Large intestine (tissue), 12 donors: ENCODE measurements around the gene MRPL47. TPM values are rescaled to one million over a fixed set of nuclear protein-coding genes. Genes with fewer than 3 reads are reported as not detected.
"Not testable (repeated sequence)": the region's sequence is repeated elsewhere in the genome, so short reads cannot be mapped to it uniquely, and the experiment has no call there.

ENCODE experiments used
- DNase-seq, 2 donors: peaks; one replicate each; pipeline versions ENCODE4 v3.0.0 to v3.0.0-alpha.2; 2013
- H3K27ac ChIP-seq: one replicate; pipeline ENCODE4 v1.5.1; 2013; ENCODE audit warnings: low read length
- H3K27me3 ChIP-seq: 2 replicates; pipeline ENCODE4 v1.6.1; 2013; ENCODE audit warnings: low read length; ENCODE audit not compliant: control insufficient read depth, insufficient read depth
- H3K36me3 ChIP-seq: 2 replicates; pipeline ENCODE4 v1.6.1; 2013; ENCODE audit warnings: low read length; ENCODE audit not compliant: control insufficient read depth, insufficient read depth
- H3K4me1 ChIP-seq: one replicate; pipeline ENCODE4 v1.6.1; 2013; ENCODE audit warnings: low read length; ENCODE audit not compliant: control insufficient read depth, insufficient read depth
- H3K4me3 ChIP-seq: one replicate; pipeline ENCODE4 v1.5.1; 2013; ENCODE audit warnings: low read length
- H3K9me3 ChIP-seq: one replicate; pipeline ENCODE4 v1.6.1; 2013; ENCODE audit warnings: mild to moderate bottlenecking, low read depth, low read length, moderate library complexity; ENCODE audit not compliant: control insufficient read depth
- WGBS: methylation state at CpG from one replicate; pipeline ENCODE4 v1.1.5; 2013; ENCODE audit warnings: low lambda C conversion rate; ENCODE audit not compliant: insufficient coverage; 5-methylcytosine and 5-hydroxymethylcytosine counted together
- long read RNA-seq, 11 donors: transcript quantifications; one replicate each; lab custom pipeline, GENCODE V29; 2026
- polyA plus RNA-seq: library from polyadenylated mRNA; unstranded; fragments of 120-200 nt; gene quantifications from one replicate; pipeline ENCODE4 v1.2.1, GENCODE V29; 2013

Gene MRPL47
- 39.1 TPM for polyA plus RNA-seq
- long read RNA-seq, donor 1, transcript MRPL47-203 (7 exons, 1,370 nt) = major isoform, 19 of 19 reads
- long read RNA-seq, donor 1, partial matches to known transcripts = 0 of 19 reads
- long read RNA-seq, donor 1, other reads (novel, unspliced or antisense) = 0 of 19 reads
- long read RNA-seq, donor 2, transcript MRPL47-203 (7 exons, 1,370 nt) = major isoform, 25 of 27 reads
- long read RNA-seq, donor 2, partial matches to known transcripts = 0 of 27 reads
- long read RNA-seq, donor 2, other reads (novel, unspliced or antisense) = 0 of 27 reads
- long read RNA-seq, donor 3 = 0 reads
- long read RNA-seq, donor 4, partial matches to known transcripts = 0 of 3 reads
- long read RNA-seq, donor 4, other reads (novel, unspliced or antisense) = 0 of 3 reads
- long read RNA-seq, donor 5, transcript MRPL47-203 (7 exons, 1,370 nt) = major isoform, 7 of 8 reads
- long read RNA-seq, donor 5, partial matches to known transcripts = 0 of 8 reads
- long read RNA-seq, donor 5, other reads (novel, unspliced or antisense) = 0 of 8 reads
- long read RNA-seq, donor 6, transcript MRPL47-203 (7 exons, 1,370 nt) = major isoform, 20 of 21 reads
- long read RNA-seq, donor 6, partial matches to known transcripts = 0 of 21 reads
- long read RNA-seq, donor 6, other reads (novel, unspliced or antisense) = 0 of 21 reads
- long read RNA-seq, donor 7, transcript MRPL47-203 (7 exons, 1,370 nt) = major isoform, 14 of 14 reads
- long read RNA-seq, donor 7, partial matches to known transcripts = 0 of 14 reads
- long read RNA-seq, donor 7, other reads (novel, unspliced or antisense) = 0 of 14 reads
- long read RNA-seq, donor 8, transcript MRPL47-202 (6 exons, 673 nt) = minor isoform, 5 of 352 reads
- long read RNA-seq, donor 8, transcript MRPL47-203 (7 exons, 1,370 nt) = major isoform, 24 of 352 reads
- long read RNA-seq, donor 8, partial matches to known transcripts = 94 of 352 reads
- long read RNA-seq, donor 8, other reads (novel, unspliced or antisense) = 229 of 352 reads
- long read RNA-seq, donor 9, transcript MRPL47-202 (6 exons, 673 nt) = minor isoform, 5 of 36 reads
- long read RNA-seq, donor 9, transcript MRPL47-203 (7 exons, 1,370 nt) = major isoform, 30 of 36 reads
- long read RNA-seq, donor 9, partial matches to known transcripts = 0 of 36 reads
- long read RNA-seq, donor 9, other reads (novel, unspliced or antisense) = 0 of 36 reads
- long read RNA-seq, donor 10, transcript MRPL47-203 (7 exons, 1,370 nt) = major isoform, 22 of 539 reads
- long read RNA-seq, donor 10, partial matches to known transcripts = 487 of 539 reads
- long read RNA-seq, donor 10, other reads (novel, unspliced or antisense) = 29 of 539 reads
- long read RNA-seq, donor 11, transcript MRPL47-203 (7 exons, 1,370 nt) = major isoform, 29 of 30 reads
- long read RNA-seq, donor 11, partial matches to known transcripts = 0 of 30 reads
- long read RNA-seq, donor 11, other reads (novel, unspliced or antisense) = 0 of 30 reads

DNA sequence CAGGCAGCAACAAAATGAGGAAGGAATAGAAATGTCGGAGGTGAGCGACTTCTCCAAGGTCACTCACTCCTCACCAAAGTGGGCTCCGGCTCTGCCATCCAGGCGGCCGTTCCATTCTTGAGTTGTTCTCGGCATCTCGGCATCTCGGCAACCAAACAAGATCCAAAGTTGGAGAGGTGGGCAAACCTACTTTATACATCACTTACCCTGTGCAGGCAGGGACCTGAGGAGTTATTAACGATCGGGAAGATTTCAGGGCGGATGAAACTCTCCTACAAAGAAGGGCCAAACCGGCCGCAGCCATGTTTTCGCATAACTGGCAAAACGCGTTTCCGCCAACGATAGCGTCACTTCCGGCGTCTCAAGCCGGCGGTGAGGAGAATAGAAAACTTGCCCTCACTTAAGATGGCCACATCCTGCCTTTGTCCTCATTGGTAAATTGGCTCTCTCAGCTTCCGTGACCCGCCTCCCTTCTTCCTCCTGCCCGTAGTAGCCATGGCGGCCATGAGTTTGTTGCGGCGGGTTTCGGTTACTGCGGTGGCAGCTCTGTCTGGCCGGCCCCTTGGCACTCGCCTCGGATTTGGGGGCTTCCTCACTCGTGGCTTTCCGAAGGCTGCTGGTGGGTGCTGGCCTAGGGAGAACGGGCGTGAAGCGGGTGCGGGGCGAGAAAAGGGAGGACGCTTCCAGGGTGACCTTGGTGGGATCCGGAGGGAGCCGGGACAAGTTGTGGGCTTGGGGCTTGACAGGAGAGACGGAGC, at the start of gene MRPL47, which contains the start of gene NDUFB5:
Gene MRPL47, minus strand, starts transcription at position 318 of the 758 bp plus-strand sequence. Its CDS starts 14 bp downstream, at position 304.
Gene NDUFB5, plus strand, starts transcription at position 474 of the 758 bp plus-strand sequence. Its CDS starts 22 bp downstream, at position 496.
- DNase-seq = peak; percentile 97
- peak within 1 kb of the TSS; percentile 87 for H3K27ac ChIP-seq
- peaks cover 22% of the 10 kb centered on the region for H3K36me3 ChIP-seq
- peak within 1 kb of the TSS; percentile 87 for H3K4me3 ChIP-seq
- no peaks in the 10 kb centered on the region for H3K27me3 ChIP-seq
- WGBS = no CpG with 5 or more reads among the region's 45 CpGs
- no peaks in the 10 kb centered on the region for H3K9me3 ChIP-seq
- H3K4me1 ChIP-seq = peaks cover 6% of the 10 kb centered on the region

DNA sequence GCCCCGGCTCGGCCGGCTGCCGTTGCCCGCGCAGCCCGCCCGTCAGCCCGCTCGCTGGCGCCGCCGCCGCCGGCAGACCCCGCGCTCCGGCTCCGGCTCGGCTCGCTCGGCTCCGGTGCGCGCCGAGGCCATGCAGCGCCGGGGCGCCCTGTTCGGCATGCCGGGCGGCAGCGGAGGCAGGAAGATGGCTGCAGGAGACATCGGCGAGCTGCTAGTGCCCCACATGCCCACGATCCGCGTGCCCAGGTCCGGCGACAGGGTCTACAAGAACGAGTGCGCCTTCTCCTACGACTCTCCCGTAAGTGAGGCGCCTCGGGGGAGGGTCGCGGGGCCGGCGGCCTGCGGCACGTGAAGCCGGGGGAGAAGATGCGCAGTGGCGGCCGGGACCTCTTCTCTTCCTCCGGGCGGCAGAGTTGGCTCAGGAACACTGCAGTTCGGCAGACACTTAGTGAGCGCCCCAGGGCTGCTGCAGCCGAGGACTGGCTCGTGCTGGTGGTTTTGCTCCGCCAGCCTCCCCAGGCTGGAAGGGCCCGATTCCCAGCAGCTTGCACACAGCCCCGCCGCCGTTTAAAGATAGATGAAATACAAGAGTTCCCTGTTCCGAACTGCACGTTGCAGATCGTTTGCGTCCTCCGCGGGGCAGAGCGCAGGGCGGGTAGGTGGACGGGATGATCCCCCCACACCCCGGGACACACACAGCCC, 48.8 kb upstream of the MRPL47 start:
- peak; percentile 38 to 80 for DNase-seq
- no CpG with 5 or more reads among the region's 77 CpGs for WGBS
- H3K4me1 ChIP-seq = no peaks in the 10 kb centered on the region
- H3K27me3 ChIP-seq = peaks cover 2% of the 10 kb centered on the region
- peak overlapping the region; percentile 84 for H3K4me3 ChIP-seq
- H3K27ac ChIP-seq = peak overlapping the region; percentile 84
- H3K9me3 ChIP-seq = peaks cover 2% of the 10 kb centered on the region
- no peaks in the 10 kb centered on the region for H3K36me3 ChIP-seq

DNA sequence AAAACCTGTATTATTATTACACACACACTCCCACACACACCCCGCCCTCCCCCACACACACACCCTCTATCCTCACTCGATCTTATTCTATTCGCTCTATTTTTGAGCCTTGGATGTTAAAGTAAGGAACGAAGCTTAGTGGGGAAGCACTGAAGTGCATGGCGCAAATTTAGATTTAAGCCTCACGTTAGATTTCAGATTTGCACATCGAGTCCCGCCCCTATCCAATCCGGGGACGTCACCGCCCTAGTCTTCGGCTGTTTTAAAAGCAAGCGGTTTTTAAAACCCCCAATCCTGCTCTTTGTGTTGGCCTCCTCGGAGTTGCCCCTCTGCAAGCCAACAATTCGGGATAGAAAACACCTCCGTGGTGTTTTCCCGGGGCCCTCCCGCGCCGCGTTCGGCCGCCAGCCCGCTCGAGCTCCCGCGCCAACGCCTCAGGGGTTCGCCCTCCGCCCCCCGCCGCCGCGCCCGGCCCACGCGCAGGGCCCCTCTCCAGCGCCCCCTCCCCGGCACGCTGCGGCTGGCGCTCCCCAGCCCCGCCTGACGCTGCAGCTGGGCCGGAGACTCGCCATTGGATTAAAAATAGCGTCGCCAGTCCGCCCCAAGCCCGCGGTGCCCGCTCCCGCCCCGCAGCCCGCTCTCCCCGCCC, 48.1 kb upstream of the MRPL47 start, which contains the start of gene USP13:
Gene USP13, plus strand, starts transcription at position 594 of the 649 bp plus-strand sequence. CDS start 186 bp downstream, outside the sequence.
- H3K9me3 ChIP-seq = peaks cover 2% of the 10 kb centered on the region
- WGBS = no CpG with 5 or more reads among the region's 56 CpGs
- H3K4me3 ChIP-seq = peak within 1 kb of the TSS; percentile 84
- H3K36me3 ChIP-seq = no peaks in the 10 kb centered on the region
- H3K4me1 ChIP-seq = no peaks in the 10 kb centered on the region
- H3K27me3 ChIP-seq = peaks cover 2% of the 10 kb centered on the region
- peak; percentile 29 to 76 for DNase-seq
- H3K27ac ChIP-seq = peak within 1 kb of the TSS; percentile 84

DNA sequence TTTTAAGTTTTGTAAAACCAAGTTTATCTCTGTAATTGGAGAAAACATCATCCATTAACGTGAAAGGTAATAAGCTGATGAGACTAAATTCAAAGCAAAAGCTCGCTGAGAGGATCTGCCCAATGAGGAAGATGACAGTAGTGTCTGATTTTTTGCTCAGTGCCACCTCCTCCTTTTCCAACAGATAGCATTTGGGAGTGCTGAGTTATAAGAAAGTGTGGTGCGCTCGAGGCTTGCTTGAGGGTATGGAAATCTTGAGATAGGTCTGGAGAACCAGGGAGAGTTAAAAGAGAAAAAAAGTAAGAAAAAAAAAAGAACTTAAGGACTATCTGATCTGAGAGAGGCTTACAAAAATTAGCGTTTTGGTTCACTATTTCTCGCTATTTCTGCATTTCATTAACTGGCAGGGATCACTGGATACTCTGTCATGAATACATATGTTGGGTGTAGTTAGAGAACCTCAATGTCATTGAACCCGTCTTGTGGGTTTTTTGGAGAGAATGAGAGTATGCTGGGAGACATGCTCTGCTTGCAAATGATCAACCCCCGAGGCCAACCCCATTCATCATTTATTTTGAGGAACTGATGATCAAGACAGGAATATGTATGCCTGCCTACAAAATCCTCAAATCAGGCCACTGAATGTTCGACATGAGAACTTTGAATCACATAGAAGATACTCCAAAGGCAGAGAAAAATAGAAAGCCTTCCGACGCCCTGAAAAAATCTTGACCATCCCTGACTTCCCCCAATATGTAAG, 47.4 kb upstream of the MRPL47 start:
- Histone ChIP-seq H3K27me3 (peaks cover 2% of the 10 kb centered on the region), H3K4me1 (no peaks in the 10 kb centered on the region), H3K4me3 (peak overlapping the region; percentile 62), H3K36me3 (no peaks in the 10 kb centered on the region), H3K27ac (peak overlapping the region; percentile 64), H3K9me3 (peaks cover 2% of the 10 kb centered on the region)
- WGBS = 80% methylated on average over 4 of the region's 11 CpGs
- peak in 1 of 2 donors; percentile 10 for DNase-seq

DNA sequence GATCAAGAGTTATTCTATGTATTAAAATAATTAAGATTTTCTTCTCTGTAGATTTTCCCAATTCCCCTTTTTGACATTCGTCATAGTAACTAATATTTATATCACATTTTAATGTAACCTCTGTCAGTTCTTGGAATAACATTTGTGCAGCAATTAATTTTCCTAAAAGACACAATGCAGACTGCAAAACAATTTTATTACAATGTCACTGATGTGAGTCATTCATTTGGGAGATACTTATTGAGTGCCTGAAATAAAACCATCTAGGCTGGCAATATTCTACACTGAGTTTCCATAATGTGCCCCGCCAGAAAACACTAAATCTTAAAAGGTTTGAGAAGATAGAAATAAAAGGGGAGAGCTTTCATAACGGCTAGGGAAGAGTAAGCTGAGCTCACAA, 41.7 kb upstream of the MRPL47 start:
- Histone ChIP-seq H3K27me3 (no peaks in the 10 kb centered on the region), H3K4me3 (no peak overlapping the region), H3K9me3 (no peaks in the 10 kb centered on the region), H3K36me3 (no peaks in the 10 kb centered on the region), H3K27ac (no peak overlapping the region), H3K4me1 (peaks cover 8% of the 10 kb centered on the region)
- DNase-seq = no peak
- WGBS = 100% methylated on average over 3 of the region's 3 CpGs

DNA sequence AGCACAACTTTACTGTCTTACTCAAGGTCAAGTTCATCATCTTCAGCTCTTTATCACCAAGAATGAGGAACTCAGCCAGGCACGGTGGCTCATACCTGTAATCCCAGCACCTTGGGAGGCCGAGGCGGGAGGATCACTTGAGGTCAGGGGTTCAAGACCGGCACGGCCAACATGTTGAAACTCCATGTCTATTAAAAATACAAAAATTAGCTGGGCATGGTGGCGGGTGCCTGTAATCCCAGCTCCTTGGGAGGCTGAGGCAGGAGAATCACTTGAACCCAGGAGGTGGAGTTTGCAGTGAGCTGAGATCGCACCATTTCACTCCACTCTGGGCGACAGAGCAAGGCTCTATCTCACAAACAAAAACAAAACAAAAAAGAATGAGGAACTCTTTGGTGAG, 39.4 kb upstream of the MRPL47 start:
- H3K27me3 ChIP-seq, H3K27ac ChIP-seq, H3K4me1 ChIP-seq, DNase-seq, H3K36me3 ChIP-seq, H3K9me3 ChIP-seq, H3K4me3 ChIP-seq: not testable (repeated sequence)
- WGBS = no CpG with 5 or more reads among the region's 8 CpGs

DNA sequence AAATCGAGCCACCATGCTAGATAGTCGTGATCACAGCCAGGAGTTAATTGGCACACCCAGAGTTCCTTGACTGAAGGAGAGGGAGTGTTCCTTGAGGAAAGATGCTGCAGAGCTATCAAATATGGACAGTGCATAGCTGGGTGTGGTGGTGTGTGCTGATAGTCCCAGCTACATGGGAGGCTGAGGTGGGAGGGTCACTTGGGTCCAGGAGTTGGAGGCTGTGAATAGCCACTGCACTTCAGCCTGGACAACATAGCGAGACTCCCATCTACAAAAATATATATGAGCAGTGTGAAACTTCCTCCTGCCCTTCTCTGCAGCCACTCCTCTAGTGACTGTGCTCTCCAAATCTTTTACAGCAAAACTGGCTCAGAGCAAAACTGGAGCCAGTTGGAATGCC, 38.4 kb upstream of the MRPL47 start:
- no peaks in the 10 kb centered on the region for H3K9me3 ChIP-seq
- H3K36me3 ChIP-seq = no peaks in the 10 kb centered on the region
- 100% methylated on average over 1 of the region's 3 CpGs for WGBS
- peaks cover 8% of the 10 kb centered on the region for H3K4me1 ChIP-seq
- H3K4me3 ChIP-seq = no peak overlapping the region
- H3K27me3 ChIP-seq = no peaks in the 10 kb centered on the region
- no peak overlapping the region for H3K27ac ChIP-seq
- DNase-seq = no peak

DNA sequence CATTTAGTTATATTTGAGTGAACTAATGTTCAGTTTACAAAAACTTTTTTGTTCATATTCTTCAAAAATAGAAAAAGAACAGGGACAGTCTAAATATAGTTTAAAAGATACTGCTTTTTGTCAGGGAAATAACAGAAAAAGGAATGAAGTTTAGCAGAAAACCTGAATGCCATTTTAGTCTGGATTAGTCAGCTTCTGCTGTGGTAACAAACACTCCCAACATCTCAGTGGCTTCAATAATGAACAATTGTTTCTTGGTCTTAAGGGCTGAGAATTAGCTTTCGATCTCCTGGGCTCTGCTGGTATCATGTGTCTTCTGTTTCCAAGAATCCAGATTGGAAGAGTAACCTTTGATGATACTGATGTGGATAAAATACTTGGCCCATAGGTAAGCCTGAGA, 36.0 kb upstream of the MRPL47 start:
- no peak for DNase-seq
- Histone ChIP-seq H3K4me3 (no peak overlapping the region), H3K27me3 (no peaks in the 10 kb centered on the region), H3K27ac (no peak overlapping the region), H3K36me3 (no peaks in the 10 kb centered on the region), H3K4me1 (peaks cover 8% of the 10 kb centered on the region), H3K9me3 (no peaks in the 10 kb centered on the region)
- WGBS = no CpG with 5 or more reads among the region's 1 CpG
